NCI-H82 treated with DMSO at 0.1 percent for 48 hours (cell line): ENCODE results near the gene MRS2.
"Not testable (repeated sequence)": the region's sequence is repeated elsewhere in the genome, so short reads cannot be mapped to it uniquely, and the experiment has no call there.

Experiments
- DNase-seq: peaks from one replicate; lab custom pipeline; 2025; ENCODE audit not compliant: unreplicated experiment; lab: John Stamatoyannopoulos, UW

MRS2 gene

DNA sequence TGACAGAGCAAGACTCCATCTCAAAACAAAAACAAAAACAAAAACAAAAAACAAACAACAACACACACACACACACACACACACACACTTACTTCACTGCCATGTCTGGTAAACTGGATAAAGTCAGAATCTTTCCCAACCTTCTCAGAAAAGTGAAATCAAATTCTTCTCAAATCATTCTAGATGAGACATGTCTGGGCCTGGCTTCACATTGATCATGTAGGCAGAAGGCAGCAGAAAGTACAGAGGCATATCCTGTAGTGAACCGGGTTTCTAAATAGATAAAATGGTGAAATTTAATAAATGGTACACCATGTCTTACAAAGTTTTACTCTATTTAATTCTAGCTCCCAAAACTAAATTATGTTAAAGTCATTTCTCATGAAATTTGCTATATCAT is 14.9 kb upstream of the MRS2 start:
- DNase-seq: no peak

DNA sequence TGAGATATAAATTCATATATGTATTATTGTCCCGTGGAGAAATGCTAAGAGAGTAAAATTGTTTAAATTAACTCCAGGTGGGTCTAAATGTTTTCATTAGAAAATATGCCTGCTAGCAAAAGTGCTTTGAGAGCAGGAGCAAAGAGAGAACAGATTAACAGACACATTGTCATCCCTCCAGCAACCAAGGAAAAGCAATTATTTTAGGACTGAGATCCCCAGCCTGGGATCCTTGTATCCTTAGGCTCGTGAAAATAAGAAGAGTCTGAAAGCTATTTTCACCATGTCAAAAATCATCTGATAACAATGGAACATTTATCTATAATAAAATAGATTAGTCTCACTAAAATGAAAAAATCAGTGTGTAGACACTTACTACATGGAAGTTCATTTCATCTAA is 11.5 kb upstream of the MRS2 start:
- DNase-seq: no peak

DNA sequence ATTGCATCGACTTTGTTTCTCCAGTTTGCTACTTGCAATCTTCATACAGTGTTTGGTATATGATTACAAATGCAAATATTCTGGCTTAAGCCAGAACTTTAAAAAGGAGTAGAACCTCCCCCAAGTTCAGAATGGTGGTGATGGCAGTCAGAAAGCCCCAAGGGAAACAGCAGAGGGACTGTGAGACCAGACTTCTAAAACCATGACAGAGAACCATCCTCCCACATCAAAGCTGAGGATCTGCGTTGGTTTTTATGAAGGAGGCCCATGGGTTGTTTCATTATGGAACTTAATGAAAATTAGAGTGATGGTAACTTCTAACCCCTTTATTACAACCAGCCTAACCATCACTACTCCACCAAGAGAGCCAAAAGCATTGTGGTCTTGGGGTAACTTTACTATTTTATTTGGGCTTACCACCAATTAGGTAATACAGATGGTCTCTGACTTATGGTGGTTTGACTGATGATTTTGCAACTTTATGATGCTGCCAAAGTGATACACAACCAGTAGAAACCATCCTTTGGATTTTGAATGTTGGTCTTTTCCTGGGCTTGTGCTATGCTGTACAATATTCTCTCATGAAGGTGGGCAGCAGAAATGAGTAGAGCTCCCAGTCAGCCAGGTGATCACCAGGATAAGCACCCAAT is 10.9 kb upstream of the MRS2 start:
- no peak for DNase-seq

DNA sequence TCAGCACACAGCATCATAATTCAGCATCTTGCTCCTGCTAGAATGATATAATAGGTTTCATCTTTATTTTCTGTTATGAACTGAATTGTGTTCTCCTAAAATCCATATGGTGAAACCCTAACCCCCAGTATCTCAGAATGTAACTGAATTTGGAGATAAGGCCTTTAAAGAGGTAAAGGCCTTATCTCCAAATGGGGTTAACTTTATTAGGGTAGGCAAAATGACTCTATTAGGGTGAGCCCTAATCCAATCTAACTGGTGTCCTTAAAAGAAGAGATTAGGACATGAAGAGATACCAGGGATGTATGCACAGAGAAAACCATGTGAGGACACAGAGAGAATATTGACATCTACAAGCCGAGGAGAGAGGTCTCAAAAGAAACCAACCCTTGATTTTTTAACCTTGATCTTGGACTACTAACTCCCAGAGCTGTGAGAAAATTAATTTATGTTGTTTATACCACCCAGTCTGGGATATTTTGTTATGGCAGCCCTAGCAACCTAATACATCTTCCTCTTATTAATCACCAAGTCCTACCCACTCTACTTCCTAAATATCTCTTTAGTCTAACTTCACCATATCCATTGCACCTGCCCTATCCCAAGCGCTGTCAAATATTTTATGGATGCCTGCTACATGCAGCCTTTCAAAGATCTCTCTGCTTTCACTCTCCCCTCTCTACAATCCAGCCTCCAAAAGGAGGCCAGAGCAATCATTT is 8.5 kb upstream of the MRS2 start:
- DNase-seq: peak; percentile 58

DNA sequence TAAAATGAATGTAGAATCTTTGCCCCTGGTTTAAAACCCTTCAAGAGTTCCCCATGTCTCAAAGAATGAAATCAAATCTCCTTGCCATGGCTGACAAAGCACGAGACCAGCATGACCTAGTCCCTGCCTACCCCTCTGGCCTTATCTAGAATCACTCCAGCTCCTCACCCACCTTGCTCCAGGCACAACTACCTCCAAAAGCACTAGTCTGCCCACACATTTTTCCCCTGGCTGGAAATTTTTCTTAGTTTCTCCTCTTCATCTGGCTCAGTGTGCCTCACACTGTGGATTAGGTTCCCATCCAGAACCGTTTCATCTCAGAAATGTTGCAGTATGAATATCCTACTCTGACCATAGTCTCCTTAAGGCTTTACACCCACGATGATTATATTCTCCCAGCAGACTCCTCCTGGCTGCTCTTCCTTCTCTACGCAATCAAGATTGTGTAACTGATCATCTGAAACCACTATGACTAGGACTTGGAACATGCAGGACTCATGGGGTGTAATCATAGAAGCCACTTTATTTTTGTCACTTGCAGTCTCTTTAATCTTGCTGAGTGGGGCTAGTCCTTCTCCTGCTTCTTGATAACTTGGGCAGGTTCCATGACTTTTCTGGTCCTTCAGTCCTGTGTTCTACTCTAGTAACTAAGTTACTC is 7.8 kb upstream of the MRS2 start:
- DNase-seq: no peak

DNA sequence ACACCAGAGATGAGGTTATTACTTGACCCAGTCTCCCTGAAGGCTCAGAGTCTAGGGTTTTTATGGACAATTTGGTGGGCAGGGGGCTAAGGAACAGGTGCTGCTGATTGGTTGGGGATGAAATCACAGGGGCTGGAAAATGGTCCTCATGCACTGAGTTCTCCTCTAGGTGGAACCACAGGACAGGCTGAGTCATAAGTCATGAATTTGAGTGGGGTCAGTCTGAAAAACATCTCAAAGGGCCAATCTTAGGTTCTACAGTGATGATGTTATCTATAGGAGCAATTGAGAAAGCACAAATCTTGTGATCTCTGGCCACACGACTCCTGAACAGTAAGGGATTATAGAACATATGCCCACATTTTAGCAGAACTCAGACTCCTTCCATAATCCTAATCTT is 5.9 kb upstream of the MRS2 start:
- no peak for DNase-seq

DNA sequence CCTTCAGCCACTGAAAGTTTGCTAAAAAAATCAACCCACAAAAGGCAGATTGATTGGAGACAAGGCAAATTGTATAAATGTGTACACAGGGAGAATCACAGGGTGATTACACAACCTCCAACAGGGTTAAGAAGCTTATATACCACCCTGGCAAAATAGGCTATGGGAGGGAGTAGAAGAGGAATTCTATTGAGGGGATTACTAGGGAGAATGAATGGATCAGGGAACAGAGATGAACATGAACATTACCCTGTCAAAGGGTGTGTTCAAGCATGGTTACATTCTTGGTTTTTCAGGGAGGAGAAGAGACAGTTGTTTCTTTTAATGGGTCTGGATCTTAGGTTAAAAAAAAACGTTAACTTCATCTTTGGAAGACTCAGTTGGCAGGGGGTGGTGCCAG is 5.1 kb upstream of the MRS2 start:
- DNase-seq: peak; percentile 43

DNA sequence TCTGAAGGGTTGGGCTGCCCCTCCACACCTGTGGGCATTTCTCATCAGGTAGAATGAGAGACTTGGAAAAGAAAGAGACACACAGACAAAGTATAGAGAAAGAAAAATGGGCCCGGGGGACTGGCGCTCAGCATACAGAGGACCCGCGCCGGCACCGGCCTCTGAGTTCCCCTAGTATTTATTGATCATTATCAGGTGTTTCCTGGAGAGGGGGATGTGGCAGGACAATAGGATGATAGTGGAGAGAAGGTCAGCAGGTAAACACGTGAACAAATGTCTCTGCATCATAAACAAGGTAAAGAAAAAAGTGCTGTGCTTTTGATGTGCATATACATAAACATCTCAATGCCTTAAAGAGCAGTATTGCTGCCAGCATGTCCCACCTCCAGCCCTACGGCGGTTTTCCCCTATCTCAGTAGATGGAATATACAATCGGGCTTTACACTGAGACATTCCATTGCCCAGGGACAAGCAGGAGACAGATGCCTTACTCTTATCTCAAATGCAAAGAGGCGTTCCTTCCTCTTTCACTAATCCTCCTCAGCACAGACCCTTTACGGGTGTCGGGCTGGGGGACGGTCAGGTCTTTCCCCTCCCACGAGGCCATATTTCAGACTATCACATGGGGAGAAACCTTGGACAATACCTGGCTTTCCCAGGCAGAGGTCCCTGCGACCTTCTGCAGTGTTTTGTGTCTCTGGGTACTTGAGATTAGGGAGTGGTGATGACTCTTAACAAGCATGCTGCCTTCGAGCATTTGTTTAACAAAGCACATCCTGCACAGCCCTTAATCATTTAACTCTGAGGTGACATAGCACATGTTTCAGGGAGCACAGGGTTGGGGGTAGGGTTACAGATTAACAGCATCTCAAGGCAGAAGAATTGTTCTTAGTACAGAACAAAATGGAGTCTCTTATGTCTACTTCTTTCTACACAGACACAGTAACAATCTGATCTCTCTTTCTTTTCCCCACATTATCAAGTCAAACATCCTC is 2.4 kb upstream of the MRS2 start:
- not testable (repeated sequence) for DNase-seq

DNA sequence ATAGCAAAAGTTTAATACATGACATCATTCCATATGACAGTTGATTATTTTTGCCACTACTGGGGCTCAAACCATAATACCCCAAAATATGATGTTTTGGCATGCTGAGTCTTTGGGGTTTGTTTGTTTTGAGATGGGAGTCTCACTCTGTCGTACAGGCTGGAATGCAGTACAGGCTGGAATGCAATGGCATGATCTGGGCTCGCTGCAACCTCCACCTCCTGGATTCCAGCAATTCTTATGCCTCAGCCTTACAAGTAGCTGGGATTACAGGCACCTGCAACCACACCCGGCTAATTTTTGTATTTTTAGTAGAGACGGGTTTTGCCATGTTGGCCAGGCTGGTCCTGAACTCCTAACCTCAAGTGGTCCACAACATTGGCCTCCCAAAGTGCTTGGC is 1.3 kb upstream of the MRS2 start:
- no peak for DNase-seq

DNA sequence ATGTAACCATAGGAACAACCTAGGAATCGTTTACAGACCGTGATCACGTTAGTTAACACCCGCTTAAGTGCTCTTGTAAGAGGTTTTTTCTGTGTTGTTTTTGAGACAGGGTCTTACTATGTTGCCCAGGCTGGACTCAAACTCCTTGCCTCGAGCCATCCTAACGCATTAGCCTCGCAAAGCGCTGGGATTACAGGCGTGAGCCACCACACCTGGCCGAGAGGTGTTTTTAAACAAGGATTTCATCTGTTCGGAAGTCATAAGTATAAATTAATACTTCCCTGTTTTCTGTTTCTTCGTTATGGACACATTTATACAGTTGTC is 727 bp downstream of the MRS2 start:
- peak; percentile 26 for DNase-seq

DNA sequence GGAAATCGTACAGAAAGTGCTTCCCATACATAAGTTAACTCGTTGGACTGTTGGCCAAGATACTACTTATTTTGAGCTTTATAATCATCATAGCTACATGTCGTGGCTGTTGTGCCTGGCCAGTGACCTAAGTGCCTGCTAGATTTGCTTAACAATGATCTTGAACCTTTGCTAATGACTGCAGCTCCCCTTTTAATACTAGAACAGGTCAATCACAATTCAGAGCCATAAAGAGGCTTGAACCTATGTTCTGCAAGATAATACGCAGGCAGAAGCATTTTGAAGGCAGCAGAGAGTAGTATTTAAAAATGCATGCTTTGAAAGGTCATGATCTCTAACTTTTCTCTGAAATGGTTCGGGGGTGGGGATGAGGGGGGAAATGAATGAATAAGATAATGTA is 2.5 kb downstream of the MRS2 start:
- no peak for DNase-seq

DNA sequence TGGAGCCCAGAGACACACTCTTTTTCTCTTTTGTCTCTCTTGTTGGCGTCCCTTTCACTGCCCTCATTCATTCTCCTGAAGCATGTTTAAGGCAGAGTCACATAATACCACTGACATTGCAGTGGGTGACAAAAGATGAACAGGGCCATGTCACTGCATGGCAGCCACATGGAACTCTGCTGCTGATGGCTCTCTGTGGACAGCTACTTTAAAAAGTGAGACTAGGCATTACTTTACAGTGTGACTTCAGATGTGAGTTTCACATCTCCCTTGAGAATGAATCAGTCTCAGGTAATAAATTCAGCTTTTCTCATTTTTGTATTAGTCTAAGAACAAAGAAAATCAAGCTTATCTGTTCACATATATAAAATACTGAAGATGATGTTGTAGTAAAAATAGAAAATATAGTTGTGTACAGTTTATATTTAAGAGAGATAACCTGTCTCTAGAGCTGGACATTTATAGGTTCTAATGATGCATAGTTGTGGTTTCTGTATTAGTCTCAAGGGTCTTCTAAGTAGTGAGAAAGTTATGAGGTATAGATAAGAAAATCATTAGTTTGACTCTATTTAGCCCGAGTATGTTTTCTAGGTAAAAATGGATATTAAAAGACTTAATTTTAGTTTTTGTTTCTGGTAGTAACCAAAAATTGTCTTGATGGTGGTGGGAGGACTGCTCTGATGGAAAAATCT is 6.1 kb downstream of the MRS2 start:
- DNase-seq: no peak

DNA sequence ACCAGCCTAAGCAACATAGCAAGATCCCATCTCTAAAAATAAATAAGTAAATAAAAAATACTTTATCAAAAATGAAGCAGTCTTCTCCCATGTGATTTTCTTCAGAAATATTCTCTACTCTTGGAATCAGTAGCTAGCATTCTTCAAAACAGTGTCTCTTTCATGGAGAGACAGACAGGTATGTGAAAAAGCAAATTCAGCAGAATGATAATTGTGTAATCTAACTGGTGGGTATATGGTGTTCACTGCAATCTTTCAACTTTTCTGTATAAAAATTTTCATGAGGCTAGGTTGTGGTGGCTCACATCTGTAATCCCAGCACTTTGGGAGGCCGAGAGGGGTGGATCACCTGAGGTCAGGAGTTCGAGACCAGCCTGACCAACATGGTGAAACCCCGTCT is 7.9 kb downstream of the MRS2 start:
- DNase-seq: no peak

DNA sequence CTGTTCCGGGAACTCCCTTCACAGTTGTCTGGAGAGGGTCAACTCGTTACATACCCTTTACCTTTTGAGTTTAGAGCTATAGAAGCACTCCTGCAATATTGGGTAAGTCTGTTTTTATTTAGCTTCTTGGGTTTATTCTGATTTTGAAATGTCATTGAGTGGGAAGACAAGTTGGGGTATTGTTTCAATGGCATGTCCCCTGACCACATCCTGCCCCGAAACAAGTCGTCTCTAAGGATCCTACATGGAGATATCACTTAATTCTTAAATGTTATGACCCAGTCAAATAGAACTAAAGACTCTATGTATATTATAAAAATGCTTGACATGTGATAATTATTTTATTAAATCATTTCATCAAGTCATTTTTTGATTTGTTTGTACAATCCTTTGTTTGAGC is 9.6 kb downstream of the MRS2 start:
- DNase-seq: no peak

DNA sequence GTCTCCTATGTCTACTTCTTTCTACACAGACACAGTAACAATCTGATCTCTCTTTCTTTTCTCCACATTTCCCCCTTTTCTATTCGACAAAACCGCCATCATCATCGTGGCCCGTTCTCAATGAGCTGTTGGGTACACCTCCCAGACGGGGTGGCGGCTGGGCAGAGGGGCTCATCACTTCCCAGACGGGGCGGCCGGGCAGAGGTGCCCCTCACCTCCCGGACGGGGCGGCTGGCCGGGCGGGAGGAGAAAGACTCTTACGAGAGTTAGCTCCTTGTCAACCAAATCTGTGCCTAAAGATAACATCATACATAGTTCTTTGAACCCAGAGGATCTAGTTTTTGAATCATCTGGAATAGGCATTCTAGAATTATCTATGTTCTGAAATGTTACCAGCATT is 11.8 kb downstream of the MRS2 start:
- not testable (repeated sequence) for DNase-seq

DNA sequence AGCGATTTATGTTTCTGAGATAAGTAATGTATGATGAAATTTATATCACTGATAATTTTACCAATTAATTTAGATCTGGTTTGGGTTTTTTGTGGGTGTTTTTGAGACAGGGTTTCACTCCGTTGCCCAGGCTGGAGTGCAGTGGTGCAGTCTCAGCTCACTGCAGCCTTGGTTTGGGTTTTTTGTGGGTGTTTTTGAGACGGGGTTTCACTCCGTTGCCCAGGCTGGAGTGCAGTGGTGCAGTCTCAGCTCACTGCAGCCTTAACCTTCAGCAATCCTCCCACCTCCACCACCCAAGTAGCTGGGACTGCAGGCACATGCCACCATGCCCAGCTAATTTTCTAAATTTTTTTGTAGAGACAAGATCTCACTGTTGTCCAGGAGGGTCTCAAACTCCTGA is 13.0 kb downstream of the MRS2 start:
- DNase-seq: no peak

DNA sequence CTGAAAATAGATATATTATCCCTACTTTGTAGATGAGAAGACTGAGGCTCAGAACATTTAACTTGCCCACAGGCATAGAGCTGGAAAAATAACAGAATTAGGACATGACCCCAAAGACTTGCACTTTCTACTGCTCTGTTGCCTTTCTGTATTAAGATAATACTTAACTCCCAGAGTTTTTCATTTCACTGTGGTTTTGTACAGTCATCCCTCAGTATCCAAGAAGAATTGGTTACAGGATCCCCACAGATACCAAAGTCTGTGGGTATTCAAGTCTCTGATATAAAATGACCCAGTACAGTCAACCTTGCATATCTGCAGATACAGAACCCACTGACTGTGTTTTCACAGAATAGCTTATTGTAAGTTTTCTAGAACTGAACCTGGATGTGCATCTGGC is 16.8 kb downstream of the MRS2 start:
- no peak for DNase-seq

DNA sequence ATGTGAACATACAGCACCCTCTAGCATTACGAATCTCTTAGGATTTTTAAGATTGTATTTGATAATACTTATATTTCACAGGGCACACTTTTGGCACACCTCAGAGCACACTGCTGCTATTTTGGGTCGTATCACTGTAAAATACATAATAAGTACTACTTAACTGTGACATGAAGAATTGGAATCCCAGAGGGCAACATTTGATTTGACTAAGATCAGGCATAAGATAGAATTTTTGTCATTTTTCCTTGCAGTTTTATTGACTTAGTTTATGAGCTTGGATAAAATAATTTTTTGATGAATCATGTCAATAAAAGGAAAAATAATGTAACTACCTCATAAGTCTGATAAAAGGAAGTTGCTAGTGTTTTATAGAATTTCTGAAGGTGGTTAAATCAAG is 22.4 kb downstream of the MRS2 start:
- no peak for DNase-seq

DNA sequence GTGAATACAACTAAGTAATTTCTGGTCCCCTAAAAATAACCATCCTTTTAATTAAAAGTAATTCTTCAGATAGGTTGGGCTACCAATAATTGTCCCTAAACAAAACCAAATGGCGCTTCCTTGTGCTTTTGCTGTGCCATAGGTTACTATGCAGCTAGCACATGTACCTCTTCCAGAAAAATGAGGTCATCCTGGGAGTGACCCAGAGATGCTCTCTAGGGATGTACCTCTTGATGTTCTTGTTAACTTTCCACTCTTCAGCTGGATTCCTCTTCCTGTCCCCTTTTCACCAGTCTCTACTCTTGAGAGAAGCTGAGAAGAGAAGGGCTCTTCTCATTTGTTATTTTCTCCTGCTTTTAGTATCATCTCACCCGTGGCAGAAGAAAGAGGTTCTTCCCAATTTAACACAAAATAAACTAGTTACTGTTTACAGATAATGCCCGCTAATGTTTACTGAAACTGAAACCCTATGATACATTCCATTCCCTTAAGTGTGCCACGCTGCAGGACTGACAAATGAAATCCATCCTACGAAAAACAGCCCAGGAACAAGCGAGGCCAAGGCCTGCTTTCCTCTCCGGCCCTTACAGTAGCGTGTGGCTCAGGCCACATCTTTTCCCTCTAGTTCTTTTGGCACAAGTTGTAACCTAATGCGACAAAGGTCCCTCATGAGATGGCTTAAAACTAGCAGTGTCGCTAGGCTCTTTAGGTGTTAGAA is 24.2 kb downstream of the MRS2 start:
- no peak for DNase-seq

DNA sequence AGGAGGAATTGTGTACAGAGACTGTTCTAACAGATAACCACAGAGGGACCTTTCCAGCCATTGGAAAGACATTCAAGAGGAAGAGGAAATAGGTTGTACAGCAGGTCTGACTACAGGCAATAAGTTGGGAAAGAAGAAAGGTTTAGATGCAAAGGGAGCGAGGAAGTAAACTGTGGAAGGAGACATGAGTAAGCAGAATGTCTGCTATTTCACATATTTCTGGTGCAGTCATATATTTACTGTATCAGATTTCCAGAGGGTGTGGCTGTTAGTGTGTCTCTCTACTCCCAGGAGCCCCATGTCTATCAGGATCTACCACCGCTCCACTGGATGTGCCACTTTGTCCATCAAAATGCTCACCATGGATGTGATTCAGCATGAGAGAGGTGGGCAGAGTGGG is 25.9 kb downstream of the MRS2 start:
- no peak for DNase-seq
